GM21528 (cell line): ENCODE results near the gene FUCA1.
"Not testable (repeated sequence)": the region's sequence is repeated elsewhere in the genome, so short reads cannot be mapped to it uniquely, and the experiment has no call there.

Experiments
- ATAC-seq: cut with Tn5 transposase; IDR thresholded peaks from one replicate; pipeline ENCODE4 v1.9.1; 2021; ENCODE audit warnings: mild to moderate bottlenecking, moderate library complexity; ENCODE audit not compliant: unreplicated experiment, low FRiP score

The FUCA1 gene

GRCh38 chr1:23867895-23868556, at the start of gene FUCA1:
Gene FUCA1, minus strand, starts transcription at chr1:23868290. Its CDS starts 4 bp downstream, at chr1:23868286.
- peak; percentile 87 for ATAC-seq

GRCh38 chr1:23916209-23917131, 48.4 kb upstream of the FUCA1 start:
- ATAC-seq = no peak

- no peak for ATAC-seq
These were observed 47.4 kb upstream of the FUCA1 start for GRCh38 chr1:23915466-23915865.

GRCh38 chr1:23914921-23915320, 46.8 kb upstream of the FUCA1 start:
- no peak for ATAC-seq

- no peak for ATAC-seq
These were observed 45.3 kb upstream of the FUCA1 start, which contains the start of gene CNR2 for GRCh38 chr1:23913212-23913880. Gene CNR2, minus strand, starts transcription at chr1:23913362. Its CDS starts 37,745 bp downstream, at chr1:23875617.

GRCh38 chr1:23911921-23912320, 43.8 kb upstream of the FUCA1 start:
- no peak for ATAC-seq

GRCh38 chr1:23910553-23911246, 42.6 kb upstream of the FUCA1 start:
- no peak for ATAC-seq

GRCh38 chr1:23910144-23910543, 42.1 kb upstream of the FUCA1 start:
- no peak for ATAC-seq

- no peak for ATAC-seq
These were observed 41.3 kb upstream of the FUCA1 start for GRCh38 chr1:23909412-23909811.

- no peak for ATAC-seq
These were observed 40.6 kb upstream of the FUCA1 start for GRCh38 chr1:23908453-23909341.

- no peak for ATAC-seq
These were observed 38.6 kb upstream of the FUCA1 start for GRCh38 chr1:23906731-23907130.

GRCh38 chr1:23905461-23906025, 37.5 kb upstream of the FUCA1 start:
- ATAC-seq = no peak

- no peak for ATAC-seq
These were observed 36.8 kb upstream of the FUCA1 start for GRCh38 chr1:23904748-23905357.

GRCh38 chr1:23903754-23904153, 35.7 kb upstream of the FUCA1 start:
- ATAC-seq = no peak

GRCh38 chr1:23902321-23903278, 34.5 kb upstream of the FUCA1 start:
- no peak for ATAC-seq

- not testable (repeated sequence) for ATAC-seq
These were observed 31.9 kb upstream of the FUCA1 start for GRCh38 chr1:23900017-23900416.

- no peak for ATAC-seq
These were observed 31.0 kb upstream of the FUCA1 start for GRCh38 chr1:23899070-23899469.

GRCh38 chr1:23897083-23897482, 29.0 kb upstream of the FUCA1 start:
- ATAC-seq = no peak
